GM19324 (cell line): ENCODE results near the gene ZG16B.

Experiments
- ATAC-seq: cut with Tn5 transposase; IDR thresholded peaks from one replicate; pipeline ENCODE4 v1.9.1; 2021; ENCODE audit warnings: mild to moderate bottlenecking, moderate library complexity; ENCODE audit not compliant: unreplicated experiment, low FRiP score

ZG16B gene, protein sequence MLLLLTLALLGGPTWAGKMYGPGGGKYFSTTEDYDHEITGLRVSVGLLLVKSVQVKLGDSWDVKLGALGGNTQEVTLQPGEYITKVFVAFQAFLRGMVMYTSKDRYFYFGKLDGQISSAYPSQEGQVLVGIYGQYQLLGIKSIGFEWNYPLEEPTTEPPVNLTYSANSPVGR

DNA sequence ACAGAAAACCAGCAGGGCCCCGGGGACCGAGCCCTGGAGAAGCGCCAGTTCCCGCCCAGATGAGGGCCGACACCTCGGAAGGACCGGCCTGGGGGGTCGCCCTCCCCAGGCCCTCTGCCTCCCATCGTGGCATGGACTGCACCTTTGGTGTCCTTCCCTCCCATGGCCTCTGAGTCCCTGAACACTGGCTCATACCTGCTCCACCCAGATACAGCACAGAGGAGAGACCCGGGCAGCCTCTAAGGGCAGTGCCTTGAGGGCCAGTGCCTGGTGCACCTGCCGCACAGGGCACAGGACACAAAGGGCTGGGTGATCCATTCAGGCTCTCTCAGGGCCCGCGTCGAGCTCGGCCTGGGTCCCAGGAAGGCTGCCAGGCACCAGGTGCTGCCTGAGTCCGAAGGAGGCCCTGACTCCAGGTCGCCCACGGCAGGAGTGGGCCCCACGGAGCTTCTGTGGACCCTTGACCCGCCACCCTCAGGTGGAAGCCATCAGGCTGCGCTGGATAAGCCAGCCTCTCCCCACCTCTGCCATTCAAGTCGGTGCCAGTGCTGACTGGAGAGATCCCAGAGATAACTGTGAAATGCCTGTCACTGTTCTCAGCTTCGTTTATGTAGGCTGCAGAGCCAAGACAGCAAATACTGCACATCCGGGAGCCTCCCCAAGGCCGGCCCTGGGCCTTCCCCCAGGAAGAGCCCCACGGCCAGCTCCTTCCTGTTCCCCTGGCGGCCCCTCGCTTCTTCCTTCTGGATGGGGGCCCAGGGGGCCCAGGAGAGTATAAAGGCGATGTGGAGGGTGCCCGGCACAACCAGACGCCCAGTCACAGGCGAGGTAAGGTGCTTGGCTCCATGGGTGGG lies at the start of gene ZG16B:
Gene ZG16B, plus strand, starts transcription at position 803 of the 854 bp plus-strand sequence. CDS start 139 bp downstream, outside the sequence.
- ATAC-seq: no peak

DNA sequence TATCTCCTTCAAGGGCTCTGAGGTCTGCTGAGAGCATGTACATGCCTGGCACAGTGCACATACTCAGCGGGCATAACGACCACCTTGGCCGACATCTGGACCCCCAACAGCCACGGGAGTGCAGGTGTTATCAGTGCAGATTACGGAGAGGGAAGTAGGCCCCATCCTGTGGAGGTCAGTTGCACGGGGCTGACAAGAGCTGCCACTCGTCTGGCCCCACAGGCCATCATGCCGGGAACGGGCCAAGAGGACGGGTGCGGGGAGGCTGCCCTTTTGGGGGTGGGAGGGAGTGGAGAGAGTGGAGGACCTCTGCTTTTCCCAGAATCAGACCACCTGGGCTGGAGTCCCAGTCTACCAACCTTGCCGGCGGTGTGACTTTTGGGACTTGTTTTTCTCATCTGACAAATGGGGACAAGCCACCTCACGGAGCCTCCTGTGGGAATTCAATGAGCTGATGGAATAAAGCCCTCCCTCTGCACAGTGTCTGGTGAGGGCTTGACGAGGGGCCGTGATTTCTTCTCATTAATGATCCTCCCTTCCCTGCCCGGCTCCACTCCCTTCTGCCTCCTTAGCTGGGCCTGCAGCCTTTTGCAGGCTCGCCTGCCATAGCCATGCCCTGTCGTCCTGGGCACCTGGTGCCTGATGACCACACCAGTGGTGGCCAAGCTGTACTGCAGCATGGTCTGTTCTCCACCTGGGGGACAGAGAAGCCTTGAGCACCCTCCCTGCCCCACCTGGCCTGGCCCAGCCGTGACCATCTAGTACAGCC lies 47.3 kb upstream of the ZG16B start:
- no peak for ATAC-seq

- no peak for ATAC-seq
These were observed 46.3 kb upstream of the ZG16B start for GRCh38 chr16:2783581-2784357.

- ATAC-seq: no peak
These were observed 45.6 kb upstream of the ZG16B start for GRCh38 chr16:2784358-2785100.

GRCh38 chr16:2785101-2785991 lies 44.8 kb upstream of the ZG16B start:
- ATAC-seq: no peak

DNA sequence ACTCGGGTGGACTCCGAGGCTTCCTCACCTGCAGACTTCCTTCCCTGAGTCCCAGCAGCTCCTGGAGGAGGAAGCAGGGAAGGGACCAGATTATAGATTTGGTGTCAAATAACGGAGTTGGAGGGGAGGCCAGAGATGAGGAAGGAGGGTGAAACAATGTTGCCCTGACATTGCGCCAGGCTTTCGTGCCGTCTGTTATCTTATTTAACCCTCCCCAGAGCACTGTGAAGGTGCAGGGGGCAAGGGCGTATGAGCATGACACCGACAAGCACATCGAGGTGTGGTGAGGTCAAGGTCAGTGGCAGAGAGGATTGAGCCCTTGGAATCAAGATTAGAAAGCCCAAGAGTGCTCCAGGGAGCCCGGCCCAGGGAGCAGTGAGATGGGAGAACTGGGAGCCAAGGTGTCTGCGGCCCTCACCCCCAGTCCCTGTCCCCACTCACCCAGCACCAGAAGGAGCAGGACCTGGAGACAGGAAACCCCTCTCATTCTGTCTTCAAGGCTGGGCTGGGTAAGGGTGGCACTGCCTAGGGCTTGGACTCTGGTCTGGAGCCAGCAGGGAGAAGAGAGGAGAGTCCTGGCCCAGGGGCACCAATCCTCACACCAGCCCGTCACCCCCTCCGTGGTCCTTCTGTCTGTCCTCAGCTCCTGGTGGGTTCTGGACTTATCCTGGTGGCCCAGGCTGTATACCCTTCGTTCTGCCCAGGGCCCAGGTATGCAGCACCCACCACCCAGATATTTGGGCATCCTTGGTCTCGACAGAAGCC lies 43.9 kb upstream of the ZG16B start:
- ATAC-seq: no peak

GRCh38 chr16:2786826-2787151 lies 43.3 kb upstream of the ZG16B start:
- no peak for ATAC-seq

GRCh38 chr16:2787406-2787805 lies 42.7 kb upstream of the ZG16B start, which contains the start of gene PRSS33:
TSS of gene PRSS33 (minus strand) at chr16:2787560. CDS start at chr16:2786547, 1,013 bp downstream.
- ATAC-seq: no peak

GRCh38 chr16:2787961-2788360 lies 42.1 kb upstream of the ZG16B start:
- no peak for ATAC-seq

DNA sequence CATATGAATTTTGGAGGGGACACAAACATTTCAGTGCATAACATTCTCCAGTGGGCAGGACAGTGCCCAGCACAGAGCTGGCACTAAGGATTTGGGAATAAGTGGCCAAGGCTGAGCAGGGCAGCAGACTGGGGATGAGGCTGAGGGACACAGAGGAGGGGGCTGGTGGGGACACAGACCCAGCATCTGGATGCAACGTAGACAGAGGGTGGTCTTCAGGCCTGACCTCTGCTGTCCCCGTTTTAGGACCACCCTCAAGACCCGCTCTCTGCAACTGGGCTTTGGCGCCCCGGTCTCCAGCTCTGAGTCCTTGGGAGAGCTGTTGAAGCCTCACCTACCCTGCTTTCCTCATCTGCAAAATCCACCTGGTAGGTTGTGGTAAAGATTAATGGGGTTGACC lies 39.5 kb upstream of the ZG16B start:
- ATAC-seq: no peak

DNA sequence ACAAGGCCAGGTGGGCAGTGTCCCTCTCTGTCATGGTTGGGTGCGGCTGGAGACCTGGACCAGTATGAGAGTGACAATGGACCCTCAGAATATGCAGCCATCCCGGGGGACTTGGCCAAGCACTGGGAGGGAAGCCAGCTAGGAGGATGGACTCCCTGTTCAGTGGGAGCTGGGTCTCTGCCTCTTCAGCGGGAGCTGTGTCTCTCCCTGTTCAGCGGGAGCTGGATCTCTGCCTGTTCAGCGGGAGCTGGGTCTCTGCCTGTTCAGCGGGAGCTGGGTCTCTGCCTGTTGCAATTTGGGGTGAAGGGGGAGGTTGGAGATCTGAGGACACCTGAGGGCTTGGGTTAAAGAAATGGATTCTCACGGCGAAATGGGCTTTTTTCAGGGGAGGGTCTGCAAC lies 38.9 kb upstream of the ZG16B start:
- ATAC-seq: no peak

DNA sequence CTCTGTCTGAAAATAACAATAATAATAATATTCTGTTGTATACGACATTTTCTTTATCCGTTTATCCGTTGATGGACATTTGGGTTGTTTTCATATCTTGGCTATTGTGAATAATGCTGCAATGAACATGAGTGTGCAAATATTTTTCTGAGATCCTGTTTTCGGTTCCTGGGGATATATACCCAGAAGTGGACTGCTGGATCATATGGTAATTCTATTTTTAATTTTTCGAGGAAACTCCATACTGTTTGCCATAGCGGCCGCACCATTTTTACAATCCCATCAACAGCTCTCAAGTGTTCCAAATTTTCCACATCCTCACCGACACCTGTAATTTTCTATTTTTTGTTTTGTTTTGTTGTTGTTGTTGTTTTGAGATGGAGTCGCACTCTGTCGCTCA lies 37.2 kb upstream of the ZG16B start:
- ATAC-seq: no peak

DNA sequence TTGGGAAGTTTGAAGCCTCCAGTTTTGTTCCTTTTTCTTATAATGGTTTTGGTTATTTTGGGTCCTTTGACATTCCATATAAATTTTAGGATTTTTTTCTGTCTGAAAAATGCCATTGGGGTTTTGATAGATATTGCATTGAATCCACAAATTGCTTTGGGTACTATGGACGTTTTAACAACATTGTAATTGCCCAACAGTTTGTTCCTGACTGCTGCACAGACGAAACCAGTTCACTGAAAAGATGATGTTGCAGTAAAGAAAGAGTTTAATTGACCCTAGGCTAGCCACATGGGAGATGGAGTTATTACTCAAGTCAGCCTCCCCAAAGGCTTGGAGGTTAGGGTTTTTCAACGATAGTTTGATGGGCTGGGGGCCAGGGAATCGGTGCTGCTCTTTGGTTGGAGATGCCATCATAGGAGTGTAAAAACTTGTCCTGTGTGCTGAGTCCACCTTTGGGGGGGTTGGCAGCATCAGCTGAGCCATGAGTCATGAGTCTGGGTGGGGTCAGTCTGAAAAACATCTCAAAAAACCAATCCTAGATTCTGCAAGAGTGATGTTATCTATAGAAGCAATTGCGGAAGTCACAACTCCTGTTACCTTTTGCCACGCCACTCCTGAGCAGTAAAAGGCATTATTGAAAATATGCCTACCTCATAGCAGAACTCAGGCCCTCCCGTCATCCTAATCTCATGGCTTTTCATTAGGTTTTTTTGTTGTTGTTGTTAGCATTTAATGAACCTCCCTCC lies 34.5 kb upstream of the ZG16B start:
- ATAC-seq: no peak

GRCh38 chr16:2798723-2799204 lies 31.3 kb upstream of the ZG16B start:
- no peak for ATAC-seq

DNA sequence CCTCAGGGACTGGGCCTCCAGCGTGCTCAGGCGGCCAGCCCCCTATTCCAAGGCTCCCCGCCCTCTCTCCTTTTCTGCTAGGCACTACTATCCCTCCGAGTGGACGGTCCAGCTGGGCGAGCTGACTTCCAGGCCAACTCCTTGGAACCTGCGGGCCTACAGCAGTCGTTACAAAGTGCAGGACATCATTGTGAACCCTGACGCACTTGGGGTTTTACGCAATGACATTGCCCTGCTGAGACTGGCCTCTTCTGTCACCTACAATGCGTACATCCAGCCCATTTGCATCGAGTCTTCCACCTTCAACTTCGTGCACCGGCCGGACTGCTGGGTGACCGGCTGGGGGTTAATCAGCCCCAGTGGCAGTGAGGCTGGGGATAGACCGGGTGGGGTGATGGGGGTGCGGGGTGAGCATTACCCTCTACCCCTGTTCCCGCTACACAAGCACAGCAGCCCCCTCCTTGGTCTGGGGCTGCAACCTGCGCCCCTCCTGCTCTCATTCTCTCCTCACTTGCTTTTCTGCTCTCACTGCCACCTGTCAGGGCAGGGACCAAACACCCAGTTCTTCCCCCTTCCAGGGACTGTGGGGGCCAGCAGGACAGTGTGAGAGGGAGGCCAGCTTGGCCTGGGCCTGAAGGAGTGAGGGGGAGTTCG lies 30.8 kb upstream of the ZG16B start:
- ATAC-seq: no peak

DNA sequence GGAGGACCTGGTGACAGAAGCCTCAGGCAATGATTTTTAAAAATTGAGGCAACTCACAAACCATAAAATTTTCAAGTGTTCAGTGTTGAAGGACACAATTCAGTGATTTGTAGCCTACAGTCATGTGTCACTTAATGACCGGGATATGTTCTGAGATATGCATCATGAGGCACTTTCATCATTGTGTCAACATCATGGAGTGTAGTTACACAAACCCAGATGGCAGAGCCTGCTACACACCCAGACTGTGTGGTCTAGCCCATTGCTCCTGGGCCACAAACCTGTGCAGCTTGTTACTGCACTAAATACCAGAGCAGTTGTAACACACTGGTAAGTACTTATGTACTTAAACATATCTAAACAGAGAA lies 30.3 kb upstream of the ZG16B start:
- no peak for ATAC-seq
